NCI-H82 treated with DMSO at 0.1 percent for 48 hours (cell line): ENCODE data around the gene FASTKD1.

Experiments
- DNase-seq: peaks from one replicate; lab custom pipeline; 2025; ENCODE audit not compliant: unreplicated experiment; lab: John Stamatoyannopoulos, UW

The FASTKD1 gene

GRCh38 chr2:169509955-169510354 lies 63.7 kb downstream of the FASTKD1 start:
- DNase-seq = no peak

- no peak for DNase-seq
Measured at GRCh38 chr2:169509298-169509885, 64.3 kb downstream of the FASTKD1 start, which contains the start of gene KLHL41. Gene KLHL41 (plus strand): TSS chr2:169509702. CDS start chr2:169509779, 77 bp downstream.

- DNase-seq = no peak
Measured at GRCh38 chr2:169507698-169508097, 66.0 kb downstream of the FASTKD1 start.

GRCh38 chr2:169504651-169505050 lies 69.0 kb downstream of the FASTKD1 start:
- DNase-seq = no peak

- no peak for DNase-seq
Measured at GRCh38 chr2:169495310-169495928, 78.2 kb downstream of the FASTKD1 start.

- no peak for DNase-seq
Measured at GRCh38 chr2:169493360-169493759, 80.3 kb downstream of the FASTKD1 start.

GRCh38 chr2:169491378-169491777 lies 82.3 kb downstream of the FASTKD1 start:
- DNase-seq = no peak

GRCh38 chr2:169490834-169491233 lies 82.8 kb downstream of the FASTKD1 start:
- DNase-seq = no peak

- no peak for DNase-seq
Measured at GRCh38 chr2:169486487-169486886, 87.2 kb downstream of the FASTKD1 start.

- no peak for DNase-seq
Measured at GRCh38 chr2:169485650-169486138, 88.0 kb downstream of the FASTKD1 start.

GRCh38 chr2:169480079-169480465 lies 93.6 kb downstream of the FASTKD1 start:
- no peak for DNase-seq
